ENCODE measurements around the gene TGM2.

- no peak for TF ChIP-seq POLR2A (IDR thresholded peaks at IDR 0.05)
- TF ChIP-seq, protein P1, sequence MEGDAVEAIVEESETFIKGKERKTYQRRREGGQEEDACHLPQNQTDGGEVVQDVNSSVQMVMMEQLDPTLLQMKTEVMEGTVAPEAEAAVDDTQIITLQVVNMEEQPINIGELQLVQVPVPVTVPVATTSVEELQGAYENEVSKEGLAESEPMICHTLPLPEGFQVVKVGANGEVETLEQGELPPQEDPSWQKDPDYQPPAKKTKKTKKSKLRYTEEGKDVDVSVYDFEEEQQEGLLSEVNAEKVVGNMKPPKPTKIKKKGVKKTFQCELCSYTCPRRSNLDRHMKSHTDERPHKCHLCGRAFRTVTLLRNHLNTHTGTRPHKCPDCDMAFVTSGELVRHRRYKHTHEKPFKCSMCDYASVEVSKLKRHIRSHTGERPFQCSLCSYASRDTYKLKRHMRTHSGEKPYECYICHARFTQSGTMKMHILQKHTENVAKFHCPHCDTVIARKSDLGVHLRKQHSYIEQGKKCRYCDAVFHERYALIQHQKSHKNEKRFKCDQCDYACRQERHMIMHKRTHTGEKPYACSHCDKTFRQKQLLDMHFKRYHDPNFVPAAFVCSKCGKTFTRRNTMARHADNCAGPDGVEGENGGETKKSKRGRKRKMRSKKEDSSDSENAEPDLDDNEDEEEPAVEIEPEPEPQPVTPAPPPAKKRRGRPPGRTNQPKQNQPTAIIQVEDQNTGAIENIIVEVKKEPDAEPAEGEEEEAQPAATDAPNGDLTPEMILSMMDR (IDR thresholded peaks at IDR 0.05), result no peak
Measured at GRCh38 chr20:38082894-38083293, 82.2 kb downstream of the TGM2 start.

All from esophagus squamous epithelium (tissue), 4 donors.